Common myeloid progenitor, CD34-positive (primary cell): ENCODE measurements around the gene TAL1.

Source experiments
- CTCF ChIA-PET: fragments of 350-600 bp; sonication (Branson Sonifier 250); formaldehyde crosslinking; loops from one replicate; lab custom pipeline; 2021; ENCODE audit warnings: antibody characterized with exemption; lab: Charles Lee
- POLR2A ChIA-PET: fragments of 350-600 bp; sonication (Branson Sonifier 250); formaldehyde crosslinking; loops from one replicate; lab custom pipeline; 2021; ENCODE audit warnings: antibody characterized with exemption; lab: Charles Lee
- DNase-seq, 3 donors: peaks; one replicate each; pipeline versions ENCODE4 v3.0.0 to v3.0.0-alpha.2; 2013
- H3K27ac ChIP-seq, 2 experiments: 1 replicate in 1 of 2; 2 replicates in 1 of 2; pipeline ENCODE4 v1.7.0; 2013; ENCODE audit warnings: inconsistent platforms in 2 of 2, low read length in 2 of 2, mild to moderate bottlenecking in 2 of 2, low read depth in 1 of 2, moderate library complexity in 1 of 2; ENCODE audit not compliant: severe bottlenecking in 2 of 2, insufficient read depth in 1 of 2, poor library complexity in 1 of 2
- H3K27me3 ChIP-seq, 5 experiments: replicated peaks in 2 of 5; 1 replicate in 3 of 5; 2 replicates in 2 of 5; pipeline versions ENCODE4 v1.6.1 to v1.7.0; 2013; ENCODE audit warnings: low read length in 4 of 5, mild to moderate bottlenecking in 2 of 5, moderate library complexity in 2 of 5, inconsistent platforms in 1 of 5; ENCODE audit not compliant: insufficient read depth in 5 of 5, control insufficient read depth in 4 of 5
- H3K36me3 ChIP-seq, 4 experiments: 1 replicate in 2 of 4; 2 replicates in 2 of 4; pipeline versions ENCODE4 v1.6.1 to v1.7.0; 2013; ENCODE audit warnings: low read length in 3 of 4, control low read depth in 1 of 4, mild to moderate bottlenecking in 1 of 4; ENCODE audit not compliant: control insufficient read depth in 4 of 4, insufficient read depth in 4 of 4
- H3K4me1 ChIP-seq, 4 experiments: 1 replicate in 3 of 4; 2 replicates in 1 of 4; pipeline versions ENCODE4 v1.6.1 to v1.7.1; 2013; ENCODE audit warnings: low read length in 3 of 4, mild to moderate bottlenecking in 3 of 4, control low read depth in 1 of 4, inconsistent platforms in 1 of 4, moderate library complexity in 1 of 4; ENCODE audit not compliant: control insufficient read depth in 4 of 4, insufficient read depth in 4 of 4; ENCODE audit errors: control extremely low read depth in 1 of 4
- H3K4me3 ChIP-seq, 7 experiments: 1 replicate in 4 of 7; 2 replicates in 3 of 7; pipeline versions ENCODE4 v1.5.1 to v1.7.0; 2013; ENCODE audit warnings: mild to moderate bottlenecking in 7 of 7, low read length in 6 of 7, moderate library complexity in 6 of 7, inconsistent platforms in 2 of 7, low read depth in 2 of 7, control low read depth in 1 of 7; ENCODE audit not compliant: insufficient read depth in 4 of 7, control insufficient read depth in 1 of 7; ENCODE audit errors: extremely low read depth in 1 of 7
- H3K9me3 ChIP-seq, 5 experiments: 1 replicate in 4 of 5; 2 replicates in 1 of 5; pipeline versions ENCODE4 v1.6.1 to v1.7.1; 2013; ENCODE audit warnings: low read length in 4 of 5, mild to moderate bottlenecking in 2 of 5, inconsistent platforms in 1 of 5, low read depth in 1 of 5, moderate library complexity in 1 of 5; ENCODE audit not compliant: control insufficient read depth in 4 of 5, insufficient read depth in 2 of 5; ENCODE audit errors: control extremely low read depth in 1 of 5
- WGBS: methylation state at CpG from one replicate; pipeline ENCODE4 v1.1.5; 2013; ENCODE audit not compliant: insufficient coverage; 5-methylcytosine and 5-hydroxymethylcytosine counted together

TAL1 gene

DNA sequence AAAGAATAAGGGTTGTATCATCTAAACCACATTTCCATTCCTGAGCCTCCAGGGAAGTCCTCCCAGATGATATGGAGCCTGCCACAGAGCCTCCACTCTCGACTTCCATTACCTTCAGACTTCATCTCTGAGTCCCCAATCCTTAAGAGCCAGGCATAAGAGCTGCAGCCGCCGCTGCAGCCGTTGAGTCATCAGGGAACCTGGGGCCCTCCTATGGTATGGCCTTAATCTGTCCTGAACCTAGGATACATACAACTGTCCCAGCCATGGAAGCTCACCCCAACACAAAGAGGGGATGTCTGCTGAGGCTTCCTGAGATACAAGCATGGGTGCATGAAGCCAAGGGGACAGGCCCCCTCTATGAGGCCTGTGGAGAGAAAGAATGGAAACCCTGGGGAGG lies 16.3 kb downstream of the TAL1 start:
- H3K27me3 ChIP-seq, result no peaks in the 10 kb centered on the region
- no peak overlapping the region for H3K4me3 ChIP-seq
- WGBS, result 100% methylated on average over 4 of the region's 4 CpGs
- no peaks in the 10 kb centered on the region for H3K9me3 ChIP-seq
- ChIA-PET CTCF (interaction anchor here (0.9 to 2.2 kb wide), 7 partner anchors 9 to 47 kb away, joined by 3 to 12 read pairs (median 4); no protein-coding TSS in a partner anchor), POLR2A (no interaction called here)
- DNase-seq, result no peak
- peaks cover 4 to 63% (median 44%) of the 10 kb centered on the region in 4 experiments for H3K4me1 ChIP-seq
- no peak overlapping the region for H3K27ac ChIP-seq
- peaks cover 2 to 48% (median 33%) of the 10 kb centered on the region in 4 experiments for H3K36me3 ChIP-seq

DNA sequence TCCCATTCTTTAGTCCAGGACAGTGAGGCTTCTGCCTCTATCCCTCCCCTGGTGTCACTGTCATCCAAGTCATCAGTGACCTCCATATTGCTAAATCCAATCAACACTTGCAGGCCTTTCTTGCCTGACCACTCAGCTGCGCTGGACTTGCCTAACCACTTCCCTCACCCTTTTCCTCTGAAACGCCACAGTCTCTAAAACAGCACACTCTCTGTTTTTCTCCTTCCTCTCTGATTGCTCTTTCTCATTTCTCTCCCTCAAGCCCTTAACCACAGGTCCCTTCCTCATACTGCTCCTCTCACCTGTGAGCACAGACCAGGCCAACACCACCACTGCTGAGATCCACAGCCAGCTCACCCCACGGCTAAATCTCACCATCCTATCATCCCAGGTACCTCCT lies 17.5 kb downstream of the TAL1 start:
- DNase-seq, result no peak
- Histone ChIP-seq H3K4me3 (no peak overlapping the region), H3K36me3 (peaks cover 0 to 37% (median 25%) of the 10 kb centered on the region in 4 experiments), H3K4me1 (peaks cover 6 to 74% (median 53%) of the 10 kb centered on the region in 4 experiments), H3K27ac (peak overlapping the region in 1 of 2 experiments; percentile 67), H3K9me3 (no peaks in the 10 kb centered on the region), H3K27me3 (no peaks in the 10 kb centered on the region)
- WGBS, result 0% methylated on average over 2 of the region's 3 CpGs
- ChIA-PET POLR2A (interaction anchor here (1.3 kb wide), 1 partner anchor 18 kb away, joined by 9 read pairs; no protein-coding TSS in a partner anchor), CTCF (interaction anchor here (0.9 to 2.2 kb wide), 5 partner anchors 11 to 49 kb away, joined by 4 to 12 read pairs (median 6); no protein-coding TSS in a partner anchor)

DNA sequence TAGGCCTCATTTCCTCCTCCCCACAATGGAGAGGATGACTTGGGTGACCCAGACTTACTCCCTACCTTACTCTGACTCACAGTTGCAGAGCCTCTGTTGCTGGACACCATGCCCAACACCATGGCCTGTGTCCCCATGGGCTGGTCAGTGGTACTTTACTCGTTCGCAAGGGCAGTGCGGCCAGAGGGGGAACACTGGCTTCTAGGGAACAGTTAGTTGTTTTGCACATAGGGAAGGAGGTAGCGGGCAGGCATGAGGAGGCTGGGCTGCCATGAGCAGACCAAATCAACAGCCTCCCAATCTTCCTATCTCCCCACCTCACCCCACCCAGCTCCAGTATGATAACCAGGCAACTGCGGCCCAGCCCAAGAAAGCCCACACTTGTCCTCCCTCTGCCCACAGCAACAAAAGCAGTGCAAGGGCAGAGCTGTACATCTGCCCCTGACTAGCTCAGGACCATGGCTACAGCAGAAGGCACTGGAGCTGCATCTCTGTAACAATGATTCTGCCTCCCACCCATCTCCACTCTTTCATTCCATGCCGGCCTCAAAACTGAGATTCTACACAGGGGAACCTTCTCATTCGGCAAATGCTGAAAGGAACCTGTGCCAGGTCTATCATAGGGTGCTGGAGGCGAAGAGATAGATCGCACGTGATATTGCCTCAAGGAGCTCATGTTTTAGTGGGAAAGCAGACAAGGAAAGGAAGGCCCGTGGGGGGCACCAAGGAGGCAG lies 18.6 kb downstream of the TAL1 start:
- H3K36me3 ChIP-seq, result peaks cover 0 to 26% (median 15%) of the 10 kb centered on the region in 4 experiments
- H3K27me3 ChIP-seq, result no peaks in the 10 kb centered on the region
- DNase-seq, result peak in 2 of 3 donors; percentile 44 to 63
- no peaks in the 10 kb centered on the region for H3K9me3 ChIP-seq
- H3K4me1 ChIP-seq, result peaks cover 6 to 77% (median 54%) of the 10 kb centered on the region in 4 experiments
- no peak overlapping the region for H3K4me3 ChIP-seq
- peak overlapping the region; percentile 85 to 88 for H3K27ac ChIP-seq
- ChIA-PET CTCF (interaction anchor here (0.8 to 6.5 kb wide), 16 partner anchors 8 to 50 kb away, joined by 3 to 55 read pairs (median 6); no protein-coding TSS in a partner anchor), POLR2A (interaction anchor here (0.6 to 2.1 kb wide), 5 partner anchors 9 to 609 kb away, joined by 3 to 21 read pairs (median 4); partner anchors contain the start of gene MKNK1)
- 71% methylated on average over 6 of the region's 11 CpGs for WGBS

DNA sequence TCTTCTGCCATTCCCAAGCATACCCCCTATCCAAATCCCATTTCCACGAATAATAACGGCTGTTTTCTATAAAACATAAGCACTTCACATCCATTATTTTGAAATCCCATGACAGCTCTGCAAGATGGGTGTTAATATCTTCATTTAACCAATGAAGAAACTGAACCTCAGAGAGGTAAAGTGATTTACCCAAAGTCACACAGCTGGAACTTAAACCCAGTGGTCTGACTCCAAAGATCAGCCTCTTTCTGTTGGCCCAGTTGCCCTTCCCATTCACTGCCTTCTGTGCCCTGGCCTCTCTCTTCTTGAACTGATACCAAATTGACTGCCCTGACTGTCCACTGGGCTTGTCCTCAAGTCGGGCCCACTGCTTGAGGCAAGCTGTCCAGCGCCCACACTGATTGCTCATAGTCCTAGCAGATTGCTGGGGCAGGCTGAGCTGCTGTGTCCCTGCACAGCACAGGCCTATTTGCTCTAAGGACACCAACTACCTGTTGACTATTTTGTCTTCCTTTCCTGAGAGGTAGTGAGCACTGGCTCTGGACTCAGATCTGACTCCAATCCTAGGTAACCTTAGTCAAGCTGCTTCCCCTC lies 19.3 kb downstream of the TAL1 start:
- no peaks in the 10 kb centered on the region for H3K9me3 ChIP-seq
- CTCF ChIA-PET, result interaction anchor here (0.7 to 6.5 kb wide), 18 partner anchors 9 to 138 kb away, joined by 3 to 55 read pairs (median 6); no protein-coding TSS in a partner anchor

DNA sequence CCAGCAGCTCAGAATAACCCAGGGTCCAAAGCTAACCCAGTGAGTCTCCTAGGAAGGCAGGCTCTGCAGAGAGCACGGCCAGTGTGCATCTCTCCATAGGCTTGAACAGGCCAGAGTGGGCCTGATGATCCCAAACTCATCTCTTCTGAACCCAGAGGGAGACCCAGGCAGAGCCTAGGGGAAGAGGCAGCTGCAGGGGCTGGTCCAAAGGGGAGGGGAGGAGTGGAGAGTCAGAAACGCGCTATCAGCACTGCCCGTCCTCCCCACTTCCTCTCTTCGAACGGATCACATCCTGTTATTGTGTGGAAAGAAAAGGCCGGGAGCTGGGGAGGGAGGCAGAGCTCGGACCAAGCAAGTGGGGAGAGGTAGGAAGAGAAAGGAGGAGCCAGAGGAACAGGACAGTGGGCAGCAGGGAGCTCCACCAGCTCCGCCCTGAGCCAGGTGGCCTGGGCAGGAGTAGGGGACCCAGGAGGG lies 20.2 kb downstream of the TAL1 start:
- 11% methylated on average over 2 of the region's 9 CpGs for WGBS
- peaks cover 6 to 65% (median 54%) of the 10 kb centered on the region in 4 experiments for H3K4me1 ChIP-seq
- peak; percentile 67 to 77 (median 73) for DNase-seq
- H3K27ac ChIP-seq, result peak overlapping the region; percentile 85 to 88
- H3K36me3 ChIP-seq, result peaks cover 0 to 11% (median 9%) of the 10 kb centered on the region in 4 experiments
- no peaks in the 10 kb centered on the region for H3K27me3 ChIP-seq
- CTCF ChIA-PET, result interaction anchor here (0.7 to 6.5 kb wide), 18 partner anchors 10 to 139 kb away, joined by 3 to 55 read pairs (median 5); partner anchors contain the start of gene PDZK1IP1
- POLR2A ChIA-PET, result interaction anchor here (0.7 to 2.1 kb wide), 6 partner anchors 9 to 42 kb away, joined by 3 to 21 read pairs (median 4); no protein-coding TSS in a partner anchor
- H3K9me3 ChIP-seq, result no peaks in the 10 kb centered on the region
- H3K4me3 ChIP-seq, result peak overlapping the region in 5 of 7 experiments; percentile 46 to 67 (median 57)

More for the DNA sequence above, 19.3 kb downstream of the TAL1 start:
- Histone ChIP-seq H3K4me1 (peaks cover 6 to 72% (median 54%) of the 10 kb centered on the region in 4 experiments), H3K27me3 (no peaks in the 10 kb centered on the region), H3K27ac (peak overlapping the region; percentile 85 to 88), H3K36me3 (peaks cover 0 to 20% (median 13%) of the 10 kb centered on the region in 4 experiments), H3K4me3 (peak overlapping the region in 1 of 7 experiments; percentile 65)
- no peak for DNase-seq
- POLR2A ChIA-PET, result interaction anchor here (0.6 to 2.1 kb wide), 4 partner anchors 8 to 608 kb away, joined by 3 to 21 read pairs (median 4); partner anchors contain the start of gene MKNK1
- WGBS, result 92% methylated on average over 2 of the region's 4 CpGs

DNA sequence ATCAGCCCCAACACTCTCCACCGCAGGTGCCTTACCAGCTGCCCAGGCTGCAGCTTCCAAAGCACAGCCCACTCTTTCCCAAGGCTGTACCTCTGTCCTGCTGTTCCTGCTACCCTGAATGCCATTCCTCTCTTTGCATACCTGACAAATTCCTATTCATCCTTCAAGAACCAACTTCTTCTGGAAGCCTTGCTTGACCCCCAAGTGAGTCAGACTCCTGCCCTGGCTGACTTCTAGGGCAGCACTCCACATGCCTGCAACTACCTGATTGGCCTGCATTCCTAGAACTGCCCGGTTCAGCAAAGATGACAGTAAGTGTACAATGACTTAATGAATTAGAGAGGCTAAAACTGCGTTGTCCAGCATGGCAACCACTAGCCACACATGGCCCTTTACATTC lies 21.4 kb downstream of the TAL1 start:
- WGBS, result 50% methylated on average over 1 of the region's 3 CpGs
- no peaks in the 10 kb centered on the region for H3K9me3 ChIP-seq
- H3K27me3 ChIP-seq, result no peaks in the 10 kb centered on the region
- H3K27ac ChIP-seq, result peak overlapping the region; percentile 40 to 46
- H3K4me3 ChIP-seq, result peak overlapping the region in 2 of 7 experiments; percentile 25 to 65
- ChIA-PET POLR2A (interaction anchor here (0.5 to 1.0 kb wide), 2 partner anchors 17 to 19 kb away, joined by 3 read pairs; no protein-coding TSS in a partner anchor), CTCF (interaction anchor here (1.3 to 6.5 kb wide), 6 partner anchors 8 to 51 kb away, joined by 5 to 55 read pairs (median 22); no protein-coding TSS in a partner anchor)
- H3K36me3 ChIP-seq, result peaks cover 0 to under 1% (median under 1%) of the 10 kb centered on the region in 4 experiments
- H3K4me1 ChIP-seq, result peaks cover 6 to 63% (median 54%) of the 10 kb centered on the region in 4 experiments
- DNase-seq, result no peak
